GM21723 (cell line): ENCODE data around the gene BCL2L1.
A peak's percentile ranks its signal among the peaks of the same experiment; 100 is the strongest.
"Not testable (repeated sequence)": the region's sequence is repeated elsewhere in the genome, so short reads cannot be mapped to it uniquely, and the experiment has no call there.

ENCODE experiments used
- ATAC-seq: cut with Tn5 transposase; IDR thresholded peaks from one replicate; pipeline ENCODE4 v1.9.1; 2021; ENCODE audit warnings: mild to moderate bottlenecking, moderate library complexity; ENCODE audit not compliant: unreplicated experiment

The BCL2L1 gene

GRCh38 chr20:31677553-31678260, 45.0 kb downstream of the BCL2L1 start:
- ATAC-seq = no peak

GRCh38 chr20:31676609-31676989, 46.1 kb downstream of the BCL2L1 start:
- no peak for ATAC-seq

- ATAC-seq = peak; percentile 48
Measured at GRCh38 chr20:31675828-31676608, 46.6 kb downstream of the BCL2L1 start.

GRCh38 chr20:31674895-31675827, 47.5 kb downstream of the BCL2L1 start:
- peak; percentile 58 for ATAC-seq

GRCh38 chr20:31673943-31674463, 48.7 kb downstream of the BCL2L1 start:
- no peak for ATAC-seq

- no peak for ATAC-seq
Measured at GRCh38 chr20:31673435-31673834, 49.2 kb downstream of the BCL2L1 start.

- ATAC-seq = no peak
Measured at GRCh38 chr20:31671324-31671723, 51.3 kb downstream of the BCL2L1 start.

- ATAC-seq = no peak
Measured at GRCh38 chr20:31670371-31671228, 52.1 kb downstream of the BCL2L1 start.

- ATAC-seq = no peak
Measured at GRCh38 chr20:31669876-31670275, 52.8 kb downstream of the BCL2L1 start.

- ATAC-seq = not testable (repeated sequence)
Measured at GRCh38 chr20:31668944-31669343, 53.7 kb downstream of the BCL2L1 start.

- no peak for ATAC-seq
Measured at GRCh38 chr20:31667315-31668285, 55.1 kb downstream of the BCL2L1 start.

- no peak for ATAC-seq
Measured at GRCh38 chr20:31666258-31667042, 56.2 kb downstream of the BCL2L1 start.

- ATAC-seq = no peak
Measured at GRCh38 chr20:31665753-31666152, 56.9 kb downstream of the BCL2L1 start.

GRCh38 chr20:31664696-31665354, 57.8 kb downstream of the BCL2L1 start:
- ATAC-seq = no peak

- ATAC-seq = no peak
Measured at GRCh38 chr20:31663838-31664695, 58.6 kb downstream of the BCL2L1 start.

GRCh38 chr20:31663524-31663837, 59.2 kb downstream of the BCL2L1 start:
- no peak for ATAC-seq

GRCh38 chr20:31662372-31662854, 60.3 kb downstream of the BCL2L1 start:
- no peak for ATAC-seq
